GM18498 (cell line): ENCODE data around the gene HSPA9.
A peak's percentile ranks its signal among the peaks of the same experiment; 100 is the strongest.

Experiments used
- ATAC-seq: cut with Tn5 transposase; IDR thresholded peaks from one replicate; pipeline ENCODE4 v1.9.1; 2021; ENCODE audit warnings: mild to moderate bottlenecking, moderate library complexity; ENCODE audit not compliant: unreplicated experiment

The HSPA9 gene

GRCh38 chr5:138565100-138565821, 9.9 kb downstream of the HSPA9 start:
- peak; percentile 74 for ATAC-seq

GRCh38 chr5:138564242-138564641, 11.0 kb downstream of the HSPA9 start:
- ATAC-seq: no peak

- no peak for ATAC-seq
Observed at GRCh38 chr5:138563340-138564118, 11.7 kb downstream of the HSPA9 start.

- no peak for ATAC-seq
Observed at GRCh38 chr5:138560971-138561370, 14.2 kb downstream of the HSPA9 start.

GRCh38 chr5:138559937-138560336, 15.3 kb downstream of the HSPA9 start:
- no peak for ATAC-seq

- no peak for ATAC-seq
Observed at GRCh38 chr5:138557677-138558076, 17.5 kb downstream of the HSPA9 start.

GRCh38 chr5:138554143-138554542, 21.1 kb downstream of the HSPA9 start:
- no peak for ATAC-seq

GRCh38 chr5:138553437-138554095, 21.6 kb downstream of the HSPA9 start:
- ATAC-seq: no peak

- no peak for ATAC-seq
Observed at GRCh38 chr5:138552657-138553056, 22.5 kb downstream of the HSPA9 start.

GRCh38 chr5:138549414-138549813, 25.8 kb downstream of the HSPA9 start:
- ATAC-seq: no peak

GRCh38 chr5:138545919-138546562, 29.2 kb downstream of the HSPA9 start:
- ATAC-seq: no peak

- no peak for ATAC-seq
Observed at GRCh38 chr5:138544181-138545134, 30.7 kb downstream of the HSPA9 start.

GRCh38 chr5:138543730-138544104, 31.5 kb downstream of the HSPA9 start:
- ATAC-seq: peak; percentile 50

GRCh38 chr5:138542956-138543729, 32.1 kb downstream of the HSPA9 start, which contains the start of gene ETF1:
Gene ETF1 (minus strand): TSS chr5:138543236. CDS start chr5:138542918, 318 bp downstream.
- ATAC-seq: peak; percentile 93

- peak; percentile 0 for ATAC-seq
Observed at GRCh38 chr5:138542180-138542955, 32.8 kb downstream of the HSPA9 start.

GRCh38 chr5:138541511-138542179, 33.6 kb downstream of the HSPA9 start:
- no peak for ATAC-seq

- ATAC-seq: no peak
Observed at GRCh38 chr5:138539791-138540190, 35.4 kb downstream of the HSPA9 start.
